ENCODE results near the gene ADGRA3. TPM values are rescaled to one million over a fixed set of nuclear protein-coding genes. Genes with fewer than 3 reads are reported as not detected.

The ADGRA3 gene
- total RNA-seq, 1 donor from 2014 or later, result 21.7 TPM

DNA sequence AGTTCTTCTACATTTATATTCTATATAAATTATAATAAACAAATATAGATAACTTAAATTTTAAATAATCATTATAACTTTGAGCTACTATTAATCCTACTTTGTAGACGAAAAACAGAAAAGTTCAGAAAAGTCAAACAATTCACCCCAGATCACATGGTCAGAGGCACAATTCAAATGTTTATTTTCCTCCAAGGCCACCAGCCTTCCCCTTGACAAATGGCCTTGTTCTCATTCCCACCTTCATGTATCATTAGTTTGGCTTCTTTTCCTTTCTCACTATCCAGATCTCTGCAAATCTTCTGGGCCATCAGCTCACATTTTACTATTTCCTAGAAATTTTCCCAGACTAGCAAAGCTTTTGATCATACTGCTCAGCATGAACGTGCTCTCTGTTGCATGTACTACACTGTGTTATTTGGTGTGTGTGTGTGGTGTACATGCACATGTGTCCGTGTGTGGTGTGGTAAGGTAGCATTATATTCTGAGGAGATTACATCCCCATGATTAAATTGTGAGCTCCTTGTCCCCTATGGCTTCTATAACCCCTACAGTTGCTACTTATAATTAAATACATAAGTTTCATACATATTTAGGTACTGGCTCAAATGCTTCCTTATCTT is 61.5 kb downstream of the ADGRA3 start:
- no peak for DNase-seq (ENCODE audit: low read depth, low spot score)

DNA sequence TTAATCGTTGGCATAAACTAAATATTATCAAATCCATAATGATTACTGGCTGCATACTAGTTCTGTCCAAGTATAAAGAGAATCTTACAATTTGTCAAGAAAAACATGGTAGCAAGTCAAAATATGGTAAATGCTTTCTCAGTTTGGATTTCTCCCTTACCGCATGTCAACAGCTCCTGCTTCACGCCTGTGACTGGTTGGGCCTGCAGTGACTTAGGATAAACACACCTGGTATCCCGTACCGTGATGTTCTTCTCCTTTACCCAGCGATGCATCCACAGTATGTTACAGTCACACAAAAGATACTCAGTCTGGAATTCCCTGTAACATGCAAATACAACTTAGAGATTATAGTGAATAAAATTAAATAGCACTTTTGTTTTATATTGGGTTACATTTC is 71.1 kb downstream of the ADGRA3 start:
- DNase-seq (ENCODE audit: low read depth, low spot score), result no peak

- no peak for DNase-seq (ENCODE audit: low read depth, low spot score)
Observed at GRCh38 chr4:22442956-22443355, 72.9 kb downstream of the ADGRA3 start.

DNA sequence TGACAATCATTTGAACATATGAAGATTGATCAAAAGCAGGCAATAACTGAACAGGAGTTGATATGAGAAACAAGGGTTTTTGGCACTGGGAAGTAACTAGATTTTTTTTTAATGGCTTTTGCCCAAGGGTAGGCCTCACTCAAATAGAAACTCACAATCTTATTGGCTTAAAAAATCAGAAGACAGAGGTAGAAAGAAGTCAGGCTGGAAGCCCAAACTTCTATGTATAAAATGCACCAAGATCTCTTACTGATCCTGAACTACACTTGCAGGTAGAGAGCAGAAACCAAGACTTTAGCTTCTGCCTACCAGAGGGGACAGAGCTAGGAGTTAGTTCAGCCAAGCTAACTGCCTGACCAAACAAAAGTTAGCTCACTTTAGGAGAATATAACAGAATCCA is 74.9 kb downstream of the ADGRA3 start:
- DNase-seq (ENCODE audit: low read depth, low spot score), result no peak

DNA sequence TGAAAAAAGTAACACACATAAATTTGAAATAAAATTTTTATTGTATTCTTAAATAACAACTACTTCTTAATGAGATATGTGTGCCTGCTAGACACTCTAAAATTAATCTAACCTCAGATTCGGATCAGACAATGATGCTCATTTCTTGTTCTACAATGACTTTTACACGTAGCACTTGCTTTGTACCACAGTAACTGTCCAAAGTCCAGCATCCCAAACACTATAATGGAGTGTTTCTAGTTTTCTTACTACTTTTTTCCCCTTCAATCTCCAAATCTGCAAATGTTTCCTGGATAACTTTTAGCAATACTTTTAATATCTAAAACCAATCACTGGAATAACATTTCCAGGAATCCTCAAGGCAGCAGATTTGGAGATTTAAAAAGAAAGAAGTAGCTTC is 75.9 kb downstream of the ADGRA3 start:
- no peak for DNase-seq (ENCODE audit: low read depth, low spot score)

- DNase-seq (ENCODE audit: low read depth, low spot score), result no peak
Observed at GRCh38 chr4:22435652-22436051, 80.2 kb downstream of the ADGRA3 start.

DNA sequence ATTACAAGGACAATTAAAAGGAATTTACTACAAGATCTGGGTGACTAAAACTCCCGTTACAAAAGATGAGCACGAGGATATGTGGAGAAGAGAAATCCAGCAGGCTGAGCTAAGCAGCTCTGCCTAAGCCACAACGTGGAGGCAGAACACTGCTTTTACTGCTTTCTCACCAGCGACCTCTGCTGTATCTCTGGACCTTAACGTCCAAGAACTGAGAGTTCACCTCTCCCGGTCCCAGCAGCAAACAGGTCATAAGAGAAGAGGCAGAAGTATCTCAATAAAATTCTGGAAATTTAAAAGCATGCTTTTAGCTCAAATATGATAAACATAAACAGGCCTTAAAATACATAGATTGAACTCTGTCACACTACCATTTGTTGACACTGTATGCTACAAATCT is 81.0 kb downstream of the ADGRA3 start:
- DNase-seq (ENCODE audit: low read depth, low spot score), result no peak

DNA sequence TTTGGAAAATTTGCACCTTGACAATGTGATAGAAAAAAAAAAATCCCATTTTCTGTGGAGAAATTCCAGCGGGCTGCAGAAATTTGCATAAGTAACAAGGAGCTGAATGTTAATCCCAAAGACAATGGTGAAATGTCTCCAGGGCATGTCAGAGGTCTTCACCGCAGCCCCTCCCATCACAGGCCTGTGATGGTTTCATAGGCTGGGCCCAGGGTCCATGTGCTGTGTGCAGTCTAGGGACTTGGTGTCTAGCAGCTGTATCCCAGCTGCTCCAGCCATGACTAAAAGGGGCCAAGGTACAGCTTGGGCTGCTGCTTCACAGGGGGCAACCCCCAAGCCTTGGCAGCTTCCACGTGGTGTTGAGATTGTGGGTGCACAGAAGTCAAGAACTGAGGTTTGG is 85.2 kb downstream of the ADGRA3 start:
- DNase-seq (ENCODE audit: low read depth, low spot score), result no peak

DNA sequence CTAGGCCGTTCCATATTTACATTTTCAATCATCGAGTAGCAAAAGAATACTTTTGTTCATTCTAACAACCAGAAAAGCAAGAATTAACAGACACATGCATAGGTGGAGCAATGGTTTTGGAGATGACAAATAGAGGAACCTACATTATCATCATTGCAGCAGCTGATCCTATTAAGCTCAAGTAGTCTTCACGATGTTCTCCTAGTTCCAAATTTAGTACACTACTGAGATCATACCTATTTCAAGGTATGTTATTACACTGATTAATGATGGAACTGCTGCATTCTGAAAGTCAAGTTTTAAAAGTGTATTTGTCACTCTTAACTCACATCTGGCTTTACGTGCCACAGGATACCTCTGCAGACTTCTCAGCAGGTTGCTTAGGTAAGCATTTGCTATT is 87.4 kb downstream of the ADGRA3 start:
- DNase-seq (ENCODE audit: low read depth, low spot score), result no peak

- no peak for DNase-seq (ENCODE audit: low read depth, low spot score)
Observed at GRCh38 chr4:22427675-22428074, 88.2 kb downstream of the ADGRA3 start.

- DNase-seq (ENCODE audit: low read depth, low spot score), result no peak
Observed at GRCh38 chr4:22420291-22420690, 95.6 kb downstream of the ADGRA3 start.

- DNase-seq (ENCODE audit: low read depth, low spot score), result no peak
Observed at GRCh38 chr4:22417408-22417807, 98.5 kb downstream of the ADGRA3 start.

DNA sequence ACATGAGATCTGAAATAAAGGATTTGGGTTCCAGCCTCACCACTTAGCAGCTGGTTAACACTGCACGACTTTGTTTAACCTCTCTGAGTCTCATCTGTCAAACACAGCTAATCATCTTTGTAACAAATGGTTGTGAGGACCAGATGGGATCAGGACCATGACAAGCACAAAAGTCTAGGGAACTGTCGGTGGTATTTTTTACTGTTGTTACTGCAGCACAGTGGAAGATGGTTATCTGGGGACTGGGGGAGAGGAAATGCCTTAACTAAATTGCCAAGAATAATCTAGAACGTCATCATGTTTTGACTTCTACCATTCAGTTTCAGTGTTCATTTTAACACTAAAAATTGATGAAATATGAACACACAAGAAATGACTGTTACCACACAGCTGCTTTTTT is 99.5 kb downstream of the ADGRA3 start:
- DNase-seq (ENCODE audit: low read depth, low spot score), result peak; percentile 49

DNA sequence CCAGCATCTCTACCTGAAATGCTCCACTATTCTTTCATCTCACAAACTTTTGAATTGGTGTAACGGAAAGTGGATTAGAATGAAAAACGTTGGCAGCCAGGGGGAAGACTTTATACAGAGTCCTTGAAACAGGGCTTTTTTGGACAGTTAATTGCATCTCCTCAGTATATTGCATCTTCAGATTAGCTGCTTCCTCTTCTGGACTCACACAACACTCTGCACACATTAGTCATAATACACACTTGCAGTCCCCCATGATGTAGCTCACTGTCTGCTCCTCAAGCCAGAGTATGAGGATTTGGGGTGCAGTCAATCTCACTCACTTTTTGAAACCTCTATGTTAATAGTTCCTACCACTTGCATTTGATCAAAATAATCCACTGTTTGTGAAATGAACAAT is 101.0 kb downstream of the ADGRA3 start:
- no peak for DNase-seq (ENCODE audit: low read depth, low spot score)

- no peak for DNase-seq (ENCODE audit: low read depth, low spot score)
Observed at GRCh38 chr4:22413471-22413870, 102.4 kb downstream of the ADGRA3 start.

- DNase-seq (ENCODE audit: low read depth, low spot score), result no peak
Observed at GRCh38 chr4:22412013-22412412, 103.9 kb downstream of the ADGRA3 start.

GRCh38 chr4:22410645-22411247 is 105.1 kb downstream of the ADGRA3 start:
- no peak for DNase-seq (ENCODE audit: low read depth, low spot score)

DNA sequence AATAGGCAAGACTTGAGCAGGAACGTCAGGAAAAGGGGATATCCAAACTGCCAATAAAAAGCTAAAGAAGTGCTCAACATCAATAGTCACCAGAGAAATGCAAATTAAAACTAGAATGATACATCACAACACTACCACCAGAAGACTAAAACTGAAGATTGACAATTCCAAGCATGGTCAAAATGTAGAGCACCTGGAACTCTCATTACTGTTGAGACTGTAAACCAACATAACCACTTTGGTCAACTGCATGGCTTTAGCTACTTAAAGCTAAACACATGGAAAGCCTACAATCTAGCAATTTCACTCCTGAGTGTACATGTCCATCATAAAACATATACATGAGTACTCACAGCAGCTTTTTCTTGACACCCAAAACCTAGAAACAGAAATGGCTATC is 107.4 kb downstream of the ADGRA3 start:
- no peak for DNase-seq (ENCODE audit: low read depth, low spot score)

DNA sequence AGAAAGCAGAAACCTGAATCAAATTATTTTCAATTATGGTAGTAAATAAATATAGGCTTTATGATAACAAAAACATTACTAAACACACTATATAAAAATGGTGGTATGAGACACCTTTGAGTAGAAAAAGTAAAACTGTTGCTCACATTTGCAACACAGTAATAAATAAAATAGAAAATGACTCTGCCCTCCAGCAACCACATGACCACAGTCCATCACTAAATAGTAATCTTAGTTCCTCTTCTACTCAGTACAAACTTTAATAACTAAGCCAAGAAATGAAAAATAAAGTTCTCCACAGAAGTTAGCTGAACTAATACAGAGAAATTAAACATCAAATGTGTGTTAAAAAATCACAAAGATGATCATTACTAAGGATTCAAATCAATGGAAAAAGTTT is 108.5 kb downstream of the ADGRA3 start:
- DNase-seq (ENCODE audit: low read depth, low spot score), result no peak

DNA sequence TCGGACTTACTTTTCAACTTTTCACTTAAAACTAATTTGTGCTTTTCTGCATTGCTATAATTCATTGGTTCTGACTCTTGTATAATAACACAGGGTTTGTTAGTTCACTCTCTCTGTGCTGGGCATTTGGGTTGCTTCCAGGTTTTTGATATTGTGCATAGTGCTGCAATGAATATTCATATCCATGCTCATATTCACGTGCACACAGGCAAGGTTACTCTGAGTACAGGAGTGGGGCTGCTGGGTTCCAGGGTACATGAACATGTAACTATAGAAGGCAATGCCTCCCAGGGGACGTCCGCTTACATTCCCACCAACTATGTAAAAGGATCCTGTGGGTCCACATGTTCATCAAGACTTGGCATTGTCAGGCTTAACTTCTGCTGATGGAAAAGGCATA is 117.2 kb downstream of the ADGRA3 start:
- no peak for DNase-seq (ENCODE audit: low read depth, low spot score)

DNA sequence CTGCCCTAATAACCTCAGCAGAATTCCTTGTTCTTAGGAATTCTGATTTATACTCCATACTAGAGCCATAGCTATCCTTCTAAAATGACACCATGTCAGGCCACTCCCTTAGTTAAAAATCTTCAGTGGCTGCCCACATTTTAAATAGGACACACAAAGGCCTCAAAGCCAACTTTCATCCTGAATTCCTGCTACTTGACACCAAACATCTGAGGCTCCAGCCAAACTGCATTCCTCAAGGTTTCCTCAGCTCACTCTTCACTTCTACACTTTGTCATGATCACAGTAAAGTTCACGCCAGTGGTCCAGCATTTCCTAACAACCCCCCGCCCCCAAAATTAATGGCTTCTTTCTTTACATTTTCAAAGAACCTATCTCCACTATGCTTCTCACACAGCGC is 124.3 kb downstream of the ADGRA3 start:
- DNase-seq (ENCODE audit: low read depth, low spot score), result no peak

GRCh38 chr4:22389240-22389870 is 126.5 kb downstream of the ADGRA3 start:
- peak; percentile 60 for DNase-seq (ENCODE audit: low read depth, low spot score)

DNA sequence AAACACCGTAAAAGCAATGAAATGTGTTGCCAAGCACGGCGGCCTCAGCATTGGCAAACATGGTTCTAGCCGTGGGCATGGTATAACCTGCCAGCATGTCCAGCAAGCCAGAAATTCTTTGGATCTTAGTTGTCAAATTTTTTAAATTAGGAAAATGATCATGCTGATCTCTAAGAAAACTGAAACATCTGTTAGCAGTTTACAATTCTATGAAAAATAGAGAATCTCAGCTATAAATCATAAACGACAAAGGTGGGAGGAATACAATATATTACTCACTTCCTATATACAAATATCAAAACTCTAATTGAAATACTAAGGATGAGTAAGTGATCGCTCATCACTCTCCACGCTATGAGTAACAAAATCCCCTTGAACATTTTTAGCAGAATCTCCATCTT is 130.3 kb downstream of the ADGRA3 start:
- no peak for DNase-seq (ENCODE audit: low read depth, low spot score)
